Suprapubic skin (tissue), 3 donors: ENCODE results near the gene C11orf54.

Source experiments
- CTCF ChIP-seq, 2 donors: fragments of 200-600 bp in 1 of 2; fragments of 450-650 bp in 1 of 2; sonication (generic) in 1 of 2; IDR thresholded peaks; one replicate each; pipeline ENCODE4 v1.5.1; 2016 to 2019; ENCODE audit warnings: antibody characterized with exemption in 2 of 2, mild to moderate bottlenecking in 1 of 2, moderate library complexity in 1 of 2
- POLR2AphosphoS5 ChIP-seq, 3 donors: sonication (generic); formaldehyde crosslinking; IDR thresholded peaks; one replicate each; pipeline ENCODE4 v1.6.1; 2017; ENCODE audit warnings: antibody characterized with exemption in 3 of 3

GRCh38 chr11:93728792-93729128, 12.7 kb upstream of the C11orf54 start:
- TF ChIP-seq CTCF (IDR thresholded peaks at IDR 0.05) = no peak
- TF ChIP-seq POLR2AphosphoS5 (IDR thresholded peaks at IDR 0.05) = no peak
